ENCODE measurements around the gene DAPK1. TPM values are rescaled to one million over a fixed set of nuclear protein-coding genes. Genes with fewer than 3 reads are reported as not detected.

DAPK1 gene
- total RNA-seq, 1 donor from 2014 or later, result 35.1 TPM

DNA sequence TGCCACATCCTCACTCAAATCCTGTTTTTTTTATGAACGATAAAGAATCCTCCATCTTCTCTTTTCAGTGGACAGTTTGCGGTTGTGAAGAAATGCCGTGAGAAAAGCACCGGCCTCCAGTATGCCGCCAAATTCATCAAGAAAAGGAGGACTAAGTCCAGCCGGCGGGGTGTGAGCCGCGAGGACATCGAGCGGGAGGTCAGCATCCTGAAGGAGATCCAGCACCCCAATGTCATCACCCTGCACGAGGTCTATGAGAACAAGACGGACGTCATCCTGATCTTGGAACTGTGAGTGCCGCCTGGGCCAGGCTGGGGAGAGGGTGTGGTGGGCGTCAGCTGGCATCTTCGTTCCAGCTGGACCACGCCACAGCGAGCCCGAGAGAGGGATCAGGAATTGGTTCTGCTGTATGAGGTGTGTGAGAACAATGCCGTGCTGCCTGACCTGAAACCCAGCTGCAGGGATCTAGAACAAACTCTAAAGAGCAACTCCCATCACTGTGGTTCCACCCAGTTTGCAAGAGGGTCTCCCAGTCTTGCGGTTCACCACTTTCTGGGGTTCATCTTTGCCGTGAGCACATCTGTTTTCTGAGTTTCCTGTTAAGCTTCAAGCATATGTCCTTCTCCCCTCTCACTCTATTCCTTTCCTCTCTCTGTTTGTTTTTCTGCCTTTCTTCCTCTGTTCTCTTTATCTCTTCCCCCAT lies 107.4 kb downstream of the DAPK1 start:
- peaks cover 26% of the 10 kb centered on the region for H3K4me1 ChIP-seq (ENCODE audit: insufficient read depth, low read length)
- no peak overlapping the region for H3K4me2 ChIP-seq (ENCODE audit: low read length)
- TF ChIP-seq EZH2 (IDR thresholded peaks at IDR 0.05; ENCODE audit: insufficient read depth, low read length), result no peak
- TF ChIP-seq, protein P1, sequence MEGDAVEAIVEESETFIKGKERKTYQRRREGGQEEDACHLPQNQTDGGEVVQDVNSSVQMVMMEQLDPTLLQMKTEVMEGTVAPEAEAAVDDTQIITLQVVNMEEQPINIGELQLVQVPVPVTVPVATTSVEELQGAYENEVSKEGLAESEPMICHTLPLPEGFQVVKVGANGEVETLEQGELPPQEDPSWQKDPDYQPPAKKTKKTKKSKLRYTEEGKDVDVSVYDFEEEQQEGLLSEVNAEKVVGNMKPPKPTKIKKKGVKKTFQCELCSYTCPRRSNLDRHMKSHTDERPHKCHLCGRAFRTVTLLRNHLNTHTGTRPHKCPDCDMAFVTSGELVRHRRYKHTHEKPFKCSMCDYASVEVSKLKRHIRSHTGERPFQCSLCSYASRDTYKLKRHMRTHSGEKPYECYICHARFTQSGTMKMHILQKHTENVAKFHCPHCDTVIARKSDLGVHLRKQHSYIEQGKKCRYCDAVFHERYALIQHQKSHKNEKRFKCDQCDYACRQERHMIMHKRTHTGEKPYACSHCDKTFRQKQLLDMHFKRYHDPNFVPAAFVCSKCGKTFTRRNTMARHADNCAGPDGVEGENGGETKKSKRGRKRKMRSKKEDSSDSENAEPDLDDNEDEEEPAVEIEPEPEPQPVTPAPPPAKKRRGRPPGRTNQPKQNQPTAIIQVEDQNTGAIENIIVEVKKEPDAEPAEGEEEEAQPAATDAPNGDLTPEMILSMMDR (IDR thresholded peaks at IDR 0.05; ENCODE audit: insufficient read depth, low read depth, low read length), result no peak
- H3K79me2 ChIP-seq (ENCODE audit: insufficient read depth, low read length), result no peaks in the 10 kb centered on the region
- DNase-seq (ENCODE audit: low read depth), result no peak
- H4K20me1 ChIP-seq (ENCODE audit: insufficient read depth, low read length), result no peaks in the 10 kb centered on the region
- Mint-ChIP-seq H3K27me3 (ENCODE audit: low read depth, unreplicated experiment) (no peaks in the 10 kb centered on the region), H3K9me3 (ENCODE audit: unreplicated experiment) (no peaks in the 10 kb centered on the region), H3K4me1 (ENCODE audit: low read depth, unreplicated experiment) (peaks cover 19% of the 10 kb centered on the region), H3K36me3 (ENCODE audit: low read depth, unreplicated experiment) (peaks cover 15% of the 10 kb centered on the region), H3K4me3 (ENCODE audit: unreplicated experiment) (no peak overlapping the region), H3K27ac (ENCODE audit: unreplicated experiment) (no peak overlapping the region)
- no peak overlapping the region for H2AFZ ChIP-seq (ENCODE audit: low read depth, low read length)
- no peak overlapping the region for H3K27ac ChIP-seq (ENCODE audit: low read depth, low read length)
- FAIRE-seq, result no peak
- no peak overlapping the region for H3K4me3 ChIP-seq (ENCODE audit: insufficient read depth, low read depth, low read length)
- no peaks in the 10 kb centered on the region for H3K36me3 ChIP-seq (ENCODE audit: insufficient read depth, low read length)
- no peaks in the 10 kb centered on the region for H3K9me3 ChIP-seq (ENCODE audit: insufficient read depth, low read depth, low read length)
- no peaks in the 10 kb centered on the region for H3K27me3 ChIP-seq (ENCODE audit: insufficient read depth, low read length)
- no peak overlapping the region for H3K9ac ChIP-seq (ENCODE audit: low read length)

- H3K4me2 ChIP-seq (ENCODE audit: low read length), result no peak overlapping the region
- Mint-ChIP-seq H3K36me3 (ENCODE audit: low read depth, unreplicated experiment) (peaks cover 15% of the 10 kb centered on the region), H3K27me3 (ENCODE audit: low read depth, unreplicated experiment) (no peaks in the 10 kb centered on the region), H3K4me1 (ENCODE audit: low read depth, unreplicated experiment) (peaks cover 14% of the 10 kb centered on the region), H3K4me3 (ENCODE audit: unreplicated experiment) (no peak overlapping the region), H3K27ac (ENCODE audit: unreplicated experiment) (no peak overlapping the region), H3K9me3 (ENCODE audit: unreplicated experiment) (no peaks in the 10 kb centered on the region)
- H3K9me3 ChIP-seq (ENCODE audit: insufficient read depth, low read depth, low read length), result no peaks in the 10 kb centered on the region
- no peak overlapping the region for H3K9ac ChIP-seq (ENCODE audit: low read length)
- H3K36me3 ChIP-seq (ENCODE audit: insufficient read depth, low read length), result no peaks in the 10 kb centered on the region
- TF ChIP-seq, protein P1 (IDR thresholded peaks at IDR 0.05; ENCODE audit: insufficient read depth, low read depth, low read length), result no peak
- no peak for TF ChIP-seq EZH2 (IDR thresholded peaks at IDR 0.05; ENCODE audit: insufficient read depth, low read length)
- peaks cover 20% of the 10 kb centered on the region for H3K4me1 ChIP-seq (ENCODE audit: insufficient read depth, low read length)
- H3K79me2 ChIP-seq (ENCODE audit: insufficient read depth, low read length), result no peaks in the 10 kb centered on the region
- H3K27ac ChIP-seq (ENCODE audit: low read depth, low read length), result no peak overlapping the region
- H3K27me3 ChIP-seq (ENCODE audit: insufficient read depth, low read length), result no peaks in the 10 kb centered on the region
- no peaks in the 10 kb centered on the region for H4K20me1 ChIP-seq (ENCODE audit: insufficient read depth, low read length)
- DNase-seq (ENCODE audit: low read depth) (no peak), FAIRE-seq (no peak)
- no peak overlapping the region for H2AFZ ChIP-seq (ENCODE audit: low read depth, low read length)
- no peak overlapping the region for H3K4me3 ChIP-seq (ENCODE audit: insufficient read depth, low read depth, low read length)
These were observed 108.0 kb downstream of the DAPK1 start for GRCh38 chr9:87605676-87606075.

DNA sequence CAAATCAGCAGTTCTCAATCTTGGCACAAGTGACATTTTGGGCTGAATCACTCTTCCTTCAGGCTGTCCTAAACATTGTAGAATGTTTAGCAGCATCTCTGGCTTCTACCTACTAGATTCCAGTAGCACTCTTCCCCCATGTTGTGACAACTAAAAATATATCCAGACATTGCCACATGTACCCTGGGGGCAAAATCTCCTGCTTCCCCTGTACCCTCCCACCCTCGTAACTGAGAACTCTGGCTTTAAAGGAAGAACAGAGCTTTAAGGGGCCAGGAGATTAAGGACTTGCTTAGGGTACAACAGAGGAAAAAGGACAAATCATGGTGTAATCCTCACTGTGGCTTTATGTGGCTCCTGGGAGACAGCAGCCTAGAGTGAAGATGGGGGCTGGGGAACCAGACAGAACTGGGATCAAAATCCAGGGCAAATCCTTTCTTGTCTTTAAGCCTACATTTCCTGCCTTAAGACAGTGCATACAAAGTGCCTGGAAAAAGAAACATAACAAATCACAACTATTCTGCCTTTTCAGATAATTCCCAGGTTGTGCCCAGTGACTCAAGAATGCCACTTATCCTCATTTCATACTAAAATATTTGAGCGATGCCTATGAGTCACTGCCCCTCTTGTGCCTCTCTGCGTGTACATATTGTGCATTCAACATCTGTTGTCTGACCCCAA lies 109.3 kb downstream of the DAPK1 start:
- Histone ChIP-seq H3K4me1 (ENCODE audit: insufficient read depth, low read length) (peaks cover 16% of the 10 kb centered on the region), H2AFZ (ENCODE audit: low read depth, low read length) (no peak overlapping the region), H3K27ac (ENCODE audit: low read depth, low read length) (peak overlapping the region; percentile 71), H4K20me1 (ENCODE audit: insufficient read depth, low read length) (no peaks in the 10 kb centered on the region), H3K9me3 (ENCODE audit: insufficient read depth, low read depth, low read length) (no peaks in the 10 kb centered on the region), H3K4me3 (ENCODE audit: insufficient read depth, low read depth, low read length) (no peak overlapping the region), H3K9ac (ENCODE audit: low read length) (peak overlapping the region; percentile 51), H3K27me3 (ENCODE audit: insufficient read depth, low read length) (no peaks in the 10 kb centered on the region), H3K79me2 (ENCODE audit: insufficient read depth, low read length) (no peaks in the 10 kb centered on the region), H3K4me2 (ENCODE audit: low read length) (peak overlapping the region; percentile 58), H3K36me3 (ENCODE audit: insufficient read depth, low read length) (no peaks in the 10 kb centered on the region)
- Mint-ChIP-seq H3K4me3 (ENCODE audit: unreplicated experiment) (no peak overlapping the region), H3K9me3 (ENCODE audit: unreplicated experiment) (no peaks in the 10 kb centered on the region), H3K36me3 (ENCODE audit: low read depth, unreplicated experiment) (peaks cover 15% of the 10 kb centered on the region), H3K27ac (ENCODE audit: unreplicated experiment) (peak overlapping the region; percentile 50), H3K27me3 (ENCODE audit: low read depth, unreplicated experiment) (no peaks in the 10 kb centered on the region), H3K4me1 (ENCODE audit: low read depth, unreplicated experiment) (peaks cover 9% of the 10 kb centered on the region)
- TF ChIP-seq, protein P1 (IDR thresholded peaks at IDR 0.05; ENCODE audit: insufficient read depth, low read depth, low read length), result no peak
- no peak for TF ChIP-seq EZH2 (IDR thresholded peaks at IDR 0.05; ENCODE audit: insufficient read depth, low read length)
- no peak for FAIRE-seq
- peak; percentile 85 for DNase-seq (ENCODE audit: low read depth)
